Endodermal cell (in vitro differentiated cells): Measurements from ENCODE around the gene BTBD19. TPM values are rescaled to one million over a fixed set of nuclear protein-coding genes. Genes with fewer than 3 reads are reported as not detected.
A peak's percentile ranks its signal among the peaks of the same experiment; 100 is the strongest.

Experiments
- DNase-seq: peaks from one replicate; pipeline ENCODE4 v3.0.0-alpha.2; 2017
- H3K27ac ChIP-seq: 2 replicates; pipeline ENCODE4 v1.5.1; 2013; ENCODE audit warnings: mild to moderate bottlenecking, low read depth, low read length, moderate library complexity
- H3K27me3 ChIP-seq: 2 replicates; pipeline ENCODE4 v1.6.1; 2013; ENCODE audit warnings: mild to moderate bottlenecking, low read length, moderate library complexity; ENCODE audit not compliant: insufficient read depth, control insufficient read depth, poor library complexity, severe bottlenecking
- H3K36me3 ChIP-seq: 2 replicates; pipeline ENCODE4 v1.7.0; 2013; ENCODE audit warnings: mild to moderate bottlenecking, low read length, moderate library complexity; ENCODE audit not compliant: control insufficient read depth, insufficient read depth
- H3K4me1 ChIP-seq: one replicate; pipeline ENCODE4 v1.7.0; 2013; ENCODE audit warnings: low read length; ENCODE audit not compliant: control insufficient read depth, insufficient read depth
- H3K4me3 ChIP-seq: 2 replicates; pipeline ENCODE4 v1.5.1; 2013; ENCODE audit warnings: mild to moderate bottlenecking, low read length, moderate library complexity
- H3K9ac ChIP-seq: 2 replicates; pipeline ENCODE4 v1.6.1; 2013; ENCODE audit warnings: mild to moderate bottlenecking, low read length, moderate library complexity; ENCODE audit not compliant: poor library complexity, severe bottlenecking; ENCODE audit errors: extremely low read depth
- H3K9me3 ChIP-seq: 2 replicates; pipeline ENCODE4 v1.6.1; 2013; ENCODE audit warnings: mild to moderate bottlenecking, low read length, moderate library complexity; ENCODE audit not compliant: control insufficient read depth
- H3K27ac Mint-ChIP-seq: 2 replicates; pipeline ENCODE4 v1.8.0; 2020; ENCODE audit warnings: mixed read lengths
- H3K27me3 Mint-ChIP-seq: 2 replicates; pipeline ENCODE4 v1.8.0; 2021; ENCODE audit warnings: mild to moderate bottlenecking, mixed read lengths; ENCODE audit not compliant: insufficient read depth
- H3K36me3 Mint-ChIP-seq: 2 replicates; pipeline ENCODE4 v1.8.0; 2020; ENCODE audit warnings: low read depth, mixed read lengths
- H3K4me1 Mint-ChIP-seq: 2 replicates; pipeline ENCODE4 v1.8.0; 2020; ENCODE audit warnings: mixed read lengths
- H3K4me3 Mint-ChIP-seq: 2 replicates; pipeline ENCODE4 v1.8.0; 2020; ENCODE audit warnings: mild to moderate bottlenecking, moderate library complexity, mixed read lengths
- H3K9me3 Mint-ChIP-seq: 2 replicates; pipeline ENCODE4 v1.8.0; 2020; ENCODE audit warnings: mild to moderate bottlenecking, mixed read lengths
- CTCF ChIP-seq: fragments of 200-600 bp; sonication (generic); conservative IDR thresholded peaks from 2 replicates; pipeline ENCODE4 v1.5.0; 2021; ENCODE audit warnings: antibody characterized with exemption, mild to moderate bottlenecking
- WGBS, 2 experiments: methylation state at CpG; one replicate each; pipeline versions ENCODE4 v1.1.5 to v1.1.7; 2013; ENCODE audit warnings: missing lambda C conversion rate in 2 of 2, mixed read lengths in 1 of 2; ENCODE audit not compliant: insufficient coverage in 1 of 2, insufficient read length in 1 of 2; 5-methylcytosine and 5-hydroxymethylcytosine counted together
- total RNA-seq, 2 donors: library from RNA; stranded (reverse); fragmentation: NEBNext Ultra II Directional in 1 of 2; extraction: Animal tissue kit (Norgen Biotek cat#: 25700) in 1 of 2; gene quantifications; 2 replicates in 1 of 2; 3 replicates in 1 of 2; pipeline ENCODE4 v1.2.1, GENCODE V29; 2021

The BTBD19 gene
- total RNA-seq, 2 donors from 2014 or later: 7.4 to 7.9 TPM

- no peak overlapping the region for H3K4me3 Mint-ChIP-seq
- 93 to 95% methylated on average over 19 to 28 of the region's 28 CpGs for WGBS, 2 experiments
- Histone ChIP-seq H3K4me3 (no peak overlapping the region), H3K9me3 (no peaks in the 10 kb centered on the region), H3K27me3 (no peaks in the 10 kb centered on the region), H3K27ac (no peak overlapping the region), H3K36me3 (no peaks in the 10 kb centered on the region), H3K4me1 (no peaks in the 10 kb centered on the region), H3K9ac (no peak overlapping the region)
- peak; percentile 90 for DNase-seq
- H3K9me3 Mint-ChIP-seq: no peaks in the 10 kb centered on the region
- H3K27me3 Mint-ChIP-seq: no peaks in the 10 kb centered on the region
- H3K36me3 Mint-ChIP-seq: no peaks in the 10 kb centered on the region
- no peak overlapping the region for H3K27ac Mint-ChIP-seq
- H3K4me1 Mint-ChIP-seq: peaks cover 7% of the 10 kb centered on the region
- TF ChIP-seq CTCF: peak; percentile 68
Measured at GRCh38 chr1:44827197-44828002, 19.1 kb downstream of the BTBD19 start.

- Histone ChIP-seq H3K9ac (no peak overlapping the region), H3K9me3 (no peaks in the 10 kb centered on the region), H3K36me3 (no peaks in the 10 kb centered on the region), H3K27ac (no peak overlapping the region), H3K4me3 (no peak overlapping the region), H3K27me3 (no peaks in the 10 kb centered on the region), H3K4me1 (no peaks in the 10 kb centered on the region)
- no peaks in the 10 kb centered on the region for H3K9me3 Mint-ChIP-seq
- DNase-seq: peak; percentile 49
- H3K36me3 Mint-ChIP-seq: no peaks in the 10 kb centered on the region
- TF ChIP-seq CTCF: no peak
- 93 to 98% methylated on average over 15 to 21 of the region's 21 CpGs for WGBS, 2 experiments
- no peaks in the 10 kb centered on the region for H3K27me3 Mint-ChIP-seq
- peaks cover 9% of the 10 kb centered on the region for H3K4me1 Mint-ChIP-seq
- H3K27ac Mint-ChIP-seq: no peak overlapping the region
- H3K4me3 Mint-ChIP-seq: no peak overlapping the region
Measured at GRCh38 chr1:44828003-44828651, 19.8 kb downstream of the BTBD19 start.

- Mint-ChIP-seq H3K9me3 (no peaks in the 10 kb centered on the region), H3K27ac (no peak overlapping the region), H3K27me3 (no peaks in the 10 kb centered on the region), H3K4me3 (no peak overlapping the region), H3K4me1 (peaks cover 9% of the 10 kb centered on the region), H3K36me3 (no peaks in the 10 kb centered on the region)
- Histone ChIP-seq H3K4me3 (no peak overlapping the region), H3K36me3 (no peaks in the 10 kb centered on the region), H3K9ac (no peak overlapping the region), H3K4me1 (no peaks in the 10 kb centered on the region), H3K27ac (no peak overlapping the region), H3K9me3 (no peaks in the 10 kb centered on the region), H3K27me3 (no peaks in the 10 kb centered on the region)
- no peak for DNase-seq
- 95 to 96% methylated on average over 12 to 15 of the region's 15 CpGs for WGBS, 2 experiments
- no peak for TF ChIP-seq CTCF
Measured at GRCh38 chr1:44828841-44829440, 20.6 kb downstream of the BTBD19 start.
